H9 (cell line): Measurements from ENCODE around the gene CADPS2. TPM values are rescaled to one million over a fixed set of nuclear protein-coding genes. Genes with fewer than 3 reads are reported as not detected.

ENCODE experiments used
- DNase-seq: peaks from one replicate; pipeline ENCODE4 v3.0.0-alpha.2; 2017
- H2AFZ ChIP-seq: one replicate; pipeline ENCODE4 v1.6.1; 2013; ENCODE audit warnings: mild to moderate bottlenecking, low read length, control low read depth, moderate library complexity
- H2AK5ac ChIP-seq: 2 replicates; pipeline ENCODE4 v1.6.1; 2013; ENCODE audit warnings: low read length, control low read depth, mixed read lengths; ENCODE audit not compliant: insufficient read length
- H2BK120ac ChIP-seq: one replicate; pipeline ENCODE4 v1.6.1; 2013; ENCODE audit warnings: low read depth, mild to moderate bottlenecking, low read length, control low read depth, inconsistent platforms; ENCODE audit not compliant: poor library complexity, severe bottlenecking
- H2BK12ac ChIP-seq: 2 replicates; pipeline ENCODE4 v1.6.1; 2013; ENCODE audit warnings: low read length, control low read depth, mixed read lengths, low read depth; ENCODE audit not compliant: insufficient read length
- H2BK15ac ChIP-seq: 2 replicates; pipeline ENCODE4 v1.6.1; 2013; ENCODE audit warnings: low read depth, low read length, control low read depth
- H2BK20ac ChIP-seq: one replicate; pipeline ENCODE4 v1.6.1; 2013; ENCODE audit warnings: low read depth, mild to moderate bottlenecking, low read length, control low read depth, inconsistent platforms; ENCODE audit not compliant: poor library complexity, severe bottlenecking
- H2BK5ac ChIP-seq: 2 replicates; pipeline ENCODE4 v1.6.1; 2013; ENCODE audit warnings: low read length, control low read depth, mixed read lengths; ENCODE audit not compliant: insufficient read length
- H3K14ac ChIP-seq: 2 replicates; pipeline ENCODE4 v1.6.1; 2013; ENCODE audit warnings: low read length, control low read depth; ENCODE audit not compliant: insufficient read depth
- H3K18ac ChIP-seq: 2 replicates; pipeline ENCODE4 v1.6.1; 2013; ENCODE audit warnings: low read depth, mild to moderate bottlenecking, mixed read lengths, low read length, control low read depth; ENCODE audit not compliant: insufficient read length
- H3K23ac ChIP-seq: 2 replicates; pipeline ENCODE4 v1.6.1; 2013; ENCODE audit warnings: low read length, control low read depth, mixed read lengths, low read depth; ENCODE audit not compliant: insufficient read length
- H3K23me2 ChIP-seq: 2 replicates; pipeline ENCODE4 v1.6.1; 2013; ENCODE audit warnings: low read depth, mild to moderate bottlenecking, mixed read lengths, low read length, control low read depth; ENCODE audit not compliant: insufficient read length, poor library complexity, severe bottlenecking
- H3K27ac ChIP-seq: 2 replicates; pipeline ENCODE4 v1.5.1; 2013; ENCODE audit warnings: low read length, control low read depth, mixed read lengths, low read depth; ENCODE audit not compliant: insufficient read length
- H3K27me3 ChIP-seq: 2 replicates; pipeline ENCODE4 v1.6.1; 2013; ENCODE audit warnings: low read length, control low read depth, inconsistent platforms; ENCODE audit not compliant: insufficient read depth
- H3K4ac ChIP-seq: 2 replicates; pipeline ENCODE4 v1.6.1; 2013; ENCODE audit warnings: low read depth, mild to moderate bottlenecking, control low read depth, inconsistent platforms, low read length, moderate library complexity
- H3K4me1 ChIP-seq: 2 replicates; pipeline ENCODE4 v1.6.1; 2013; ENCODE audit warnings: low read length, control low read depth, inconsistent platforms; ENCODE audit not compliant: insufficient read depth
- H3K4me2 ChIP-seq: 2 replicates; pipeline ENCODE4 v1.6.1; 2013; ENCODE audit warnings: low read length, control low read depth, mixed read lengths; ENCODE audit not compliant: insufficient read length, insufficient read depth
- H3K56ac ChIP-seq: 2 replicates; pipeline ENCODE4 v1.6.1; 2013; ENCODE audit warnings: low read depth, mild to moderate bottlenecking, mixed read lengths, low read length, control low read depth; ENCODE audit not compliant: insufficient read length
- H3K79me1 ChIP-seq: 2 replicates; pipeline ENCODE4 v1.6.1; 2013; ENCODE audit warnings: low read depth, mild to moderate bottlenecking, moderate library complexity, low read length, control low read depth, inconsistent platforms; ENCODE audit not compliant: insufficient read depth, poor library complexity, severe bottlenecking
- H3K79me2 ChIP-seq: 2 replicates; pipeline ENCODE4 v1.6.1; 2013; ENCODE audit warnings: low read length, control low read depth, inconsistent platforms; ENCODE audit not compliant: insufficient read depth
- H3K9ac ChIP-seq: 2 replicates; pipeline ENCODE4 v1.6.1; 2013; ENCODE audit warnings: low read length, control low read depth, mixed read lengths; ENCODE audit not compliant: insufficient read length; ENCODE audit errors: extremely low read depth
- H3K9me3 ChIP-seq: one replicate; pipeline ENCODE4 v1.6.1; 2013; ENCODE audit warnings: low read depth, low read length, inconsistent platforms; ENCODE audit not compliant: control insufficient read depth
- H3T11ph ChIP-seq: one replicate; pipeline ENCODE4 v1.6.1; 2013; ENCODE audit warnings: mild to moderate bottlenecking, low read length, control low read depth, inconsistent platforms
- H4K20me1 ChIP-seq: one replicate; pipeline ENCODE4 v1.6.1; 2013; ENCODE audit not compliant: control insufficient read depth, insufficient read length, insufficient read depth
- H4K5ac ChIP-seq: 2 replicates; pipeline ENCODE4 v1.6.1; 2013; ENCODE audit warnings: low read depth, mild to moderate bottlenecking, mixed read lengths, low read length, control low read depth; ENCODE audit not compliant: insufficient read length
- H4K8ac ChIP-seq: replicated peaks from 2 replicates; pipeline ENCODE4 v1.6.1; 2013; ENCODE audit warnings: low read length, control low read depth, mixed read lengths, low read depth; ENCODE audit not compliant: insufficient read length
- H4K91ac ChIP-seq: 2 replicates; pipeline ENCODE4 v1.6.1; 2013; ENCODE audit warnings: low read depth, mild to moderate bottlenecking, moderate library complexity, mixed read lengths, low read length, control low read depth; ENCODE audit not compliant: insufficient read length
- H3K27ac Mint-ChIP-seq, 3 experiments: 2 replicates in 2 of 3; 3 replicates in 1 of 3; pipeline ENCODE4 v1.8.0; 2020 to 2021; ENCODE audit warnings: mixed read lengths in 3 of 3, mild to moderate bottlenecking in 1 of 3, moderate library complexity in 1 of 3
- H3K27me3 Mint-ChIP-seq: 2 replicates; pipeline ENCODE4 v1.8.0; 2021; ENCODE audit warnings: low read depth, mild to moderate bottlenecking, moderate library complexity, mixed read lengths
- H3K36me3 Mint-ChIP-seq, 3 experiments: 2 replicates in 2 of 3; 3 replicates in 1 of 3; pipeline ENCODE4 v1.8.0; 2020 to 2021; ENCODE audit warnings: low read depth in 3 of 3, mixed read lengths in 3 of 3; ENCODE audit not compliant: insufficient read depth in 1 of 3
- H3K4me1 Mint-ChIP-seq, 2 experiments: 2 replicates each; pipeline ENCODE4 v1.8.0; 2020; ENCODE audit warnings: mixed read lengths in 2 of 2
- H3K4me3 Mint-ChIP-seq, 2 experiments: 2 replicates in 1 of 2; 3 replicates in 1 of 2; pipeline ENCODE4 v1.8.0; 2020 to 2021; ENCODE audit warnings: mild to moderate bottlenecking in 2 of 2, mixed read lengths in 2 of 2, moderate library complexity in 1 of 2
- H3K9me3 Mint-ChIP-seq, 2 experiments: 2 replicates in 1 of 2; 3 replicates in 1 of 2; pipeline ENCODE4 v1.8.0; 2020; ENCODE audit warnings: mild to moderate bottlenecking in 2 of 2, mixed read lengths in 2 of 2, moderate library complexity in 1 of 2
- CTCF ChIP-seq: fragments of 200-600 bp; sonication (generic); conservative IDR thresholded peaks from 3 replicates; pipeline ENCODE4 v1.8.0; 2021; ENCODE audit warnings: antibody characterized with exemption, mild to moderate bottlenecking
- WGBS: extraction: QIAGEN DNeasy Blood & Tissue Kit; methylation state at CpG from one replicate; pipeline ENCODE4 v1.1.7; 2013; ENCODE audit warnings: missing lambda C conversion rate, low lambda C conversion rate, mixed read lengths; ENCODE audit not compliant: insufficient read length; ENCODE audit errors: extremely low coverage; 5-methylcytosine and 5-hydroxymethylcytosine counted together
- total RNA-seq: library from RNA; stranded (reverse); gene quantifications from 2 replicates; pipeline ENCODE4 v1.2.1, GENCODE V29; 2021

Gene CADPS2
- total RNA-seq, 1 experiment from 2014 or later = 7.1 TPM

- H3K27ac ChIP-seq = peak overlapping the region; percentile 70
Observed at GRCh38 chr7:122438006-122438405, 448.3 kb downstream of the CADPS2 start.

More at GRCh38 chr7:122438006-122438405, 448.3 kb downstream of the CADPS2 start:
- Histone ChIP-seq H3K79me1 (no peaks in the 10 kb centered on the region), H2BK15ac (no peak overlapping the region), H2BK120ac (no peak overlapping the region), H3K4me2 (peak overlapping the region; percentile 59), H2AFZ (no peak overlapping the region), H4K20me1 (no peaks in the 10 kb centered on the region), H3K27me3 (no peaks in the 10 kb centered on the region), H3K56ac (no peak overlapping the region), H3K4ac (no peak overlapping the region), H3K9me3 (no peaks in the 10 kb centered on the region), H3K14ac (no peak overlapping the region), H3K23me2 (no peaks in the 10 kb centered on the region), H2BK5ac (no peak overlapping the region), H3K23ac (no peak overlapping the region), H3K4me1 (peaks cover 13% of the 10 kb centered on the region; the same call in 1 of the 2 replicates), H3K9ac (no peak overlapping the region), H4K91ac (no peak overlapping the region), H3K79me2 (no peaks in the 10 kb centered on the region), H3T11ph (no peak overlapping the region), H3K18ac (no peak overlapping the region), H4K8ac (no peak overlapping the region), H2BK20ac (no peak overlapping the region), H2AK5ac (no peak overlapping the region), H2BK12ac (no peak overlapping the region), H4K5ac (no peak overlapping the region)
- H3K4me1 Mint-ChIP-seq = peaks cover 82 to 87% of the 10 kb centered on the region in 2 experiments
- H3K9me3 Mint-ChIP-seq = no peaks in the 10 kb centered on the region; a peak in 1 of 5 replicates
- no CpG with 5 or more reads among the region's 3 CpGs for WGBS
- H3K27me3 Mint-ChIP-seq = no peaks in the 10 kb centered on the region
- peak overlapping the region; percentile 94 to 99 (median 98) for H3K27ac Mint-ChIP-seq
- DNase-seq = no peak
- H3K36me3 Mint-ChIP-seq = no peaks in the 10 kb centered on the region
- TF ChIP-seq CTCF = no peak
- peak overlapping the region; percentile 45 to 69 for H3K4me3 Mint-ChIP-seq
